WTC11 (cell line): ENCODE data around the gene A1BG. TPM values are rescaled to one million over a fixed set of nuclear protein-coding genes. Genes with fewer than 3 reads are reported as not detected.
A peak's percentile ranks its signal among the peaks of the same experiment; 100 is the strongest.

Experiments used
- ATAC-seq: fragments of 200-7000 bp; cut with Tn5 transposase; 2 replicates; pipeline ENCODE4 v1.10.0; 2021; ENCODE audit warnings: mild to moderate bottlenecking, moderate library complexity
- CTCF ChIA-PET: fragments of 300-600 bp; sonication (Branson Sonifier 250); formaldehyde crosslinking; loops from one replicate; lab custom pipeline; 2021; ENCODE audit warnings: antibody characterized with exemption; lab: Charles Lee
- POLR2A ChIA-PET: fragments of 350-600 bp; sonication (Branson Sonifier 250); formaldehyde crosslinking; loops from one replicate; lab custom pipeline; 2021; ENCODE audit warnings: antibody characterized with exemption; lab: Charles Lee
- DNase-seq: peaks from one replicate; pipeline ENCODE4 v3.0.0; 2021; ENCODE audit warnings: low spot score
- H3K27ac Mint-ChIP-seq: 2 replicates; pipeline ENCODE4 v1.8.0; 2021; ENCODE audit warnings: mixed read lengths
- H3K27me3 Mint-ChIP-seq: 2 replicates; pipeline ENCODE4 v1.8.0; 2021; ENCODE audit warnings: low read depth, mild to moderate bottlenecking, moderate library complexity, mixed read lengths
- H3K36me3 Mint-ChIP-seq: 2 replicates; pipeline ENCODE4 v1.8.0; 2021; ENCODE audit warnings: mixed read lengths
- H3K4me1 Mint-ChIP-seq: 2 replicates; pipeline ENCODE4 v1.8.0; 2022; ENCODE audit warnings: mixed read lengths
- H3K4me3 Mint-ChIP-seq: 2 replicates; pipeline ENCODE4 v1.8.0; 2021; ENCODE audit warnings: mild to moderate bottlenecking, moderate library complexity, mixed read lengths
- H3K9me3 Mint-ChIP-seq: 2 replicates; pipeline ENCODE4 v1.8.0; 2021; ENCODE audit warnings: mixed read lengths
- ATF1 ChIP-seq: sonication (generic); formaldehyde crosslinking; IDR thresholded peaks from 2 replicates; pipeline ENCODE4 v1.8.1; 2023; ENCODE audit warnings: mild to moderate bottlenecking, moderate library complexity, missing genetic modification reagents
- CREB1 ChIP-seq: sonication (generic); formaldehyde crosslinking; IDR thresholded peaks from 2 replicates; pipeline ENCODE4 v1.8.0; 2023; ENCODE audit warnings: mild to moderate bottlenecking, missing genetic modification reagents
- CTCF ChIP-seq: fragments of 200-600 bp; IDR thresholded peaks from 2 replicates; pipeline ENCODE4 v1.8.0; 2022; ENCODE audit warnings: antibody characterized with exemption
- ELF4 ChIP-seq: sonication (generic); formaldehyde crosslinking; IDR thresholded peaks from 2 replicates; pipeline ENCODE4 v1.8.1; 2022; ENCODE audit warnings: low read depth, mild to moderate bottlenecking, moderate library complexity, missing genetic modification reagents
- ERG ChIP-seq: fragments of 250-450 bp; sonication (Bioruptor Pico); IDR thresholded peaks from 2 replicates; pipeline ENCODE4 v1.8.0; 2021; ENCODE audit warnings: mild to moderate bottlenecking
- IRF1 ChIP-seq: sonication (generic); formaldehyde crosslinking; IDR thresholded peaks from 2 replicates; pipeline ENCODE4 v1.8.0; 2023; ENCODE audit warnings: missing genetic modification reagents
- JAZF1 ChIP-seq: fragments of 250-450 bp; sonication (Bioruptor Pico); IDR thresholded peaks from 2 replicates; pipeline ENCODE4 v1.9.0; 2021; ENCODE audit warnings: moderate library complexity, mild to moderate bottlenecking, inconsistent platforms
- MXD4 ChIP-seq: fragments of 250-450 bp; sonication (Bioruptor Pico); IDR thresholded peaks from 2 replicates; pipeline ENCODE4 v1.8.0; 2021; ENCODE audit warnings: mild to moderate bottlenecking, moderate library complexity, borderline replicate concordance
- MYBL2 ChIP-seq: sonication (generic); formaldehyde crosslinking; IDR thresholded peaks from 2 replicates; pipeline ENCODE4 v1.8.1; 2023; ENCODE audit warnings: mild to moderate bottlenecking, moderate library complexity, missing genetic modification reagents
- NFYB ChIP-seq: sonication (generic); formaldehyde crosslinking; conservative IDR thresholded peaks from 2 replicates; pipeline ENCODE4 v1.8.0; 2022; ENCODE audit warnings: low read depth, missing genetic modification reagents
- NR3C1 ChIP-seq: sonication (generic); formaldehyde crosslinking; conservative IDR thresholded peaks from 2 replicates; pipeline ENCODE4 v1.8.1; 2023; ENCODE audit warnings: low read depth, mild to moderate bottlenecking, missing genetic modification reagents
- SOX15 ChIP-seq: fragments of 250-450 bp; sonication (Bioruptor Pico); IDR thresholded peaks from 2 replicates; pipeline ENCODE4 v1.9.0; 2021; ENCODE audit warnings: mild to moderate bottlenecking
- TEAD1 ChIP-seq: sonication (generic); formaldehyde crosslinking; IDR thresholded peaks from 2 replicates; pipeline ENCODE4 v1.8.0; 2022; ENCODE audit warnings: mild to moderate bottlenecking, missing genetic modification reagents
- ZBTB43 ChIP-seq: sonication (generic); formaldehyde crosslinking; IDR thresholded peaks from 2 replicates; pipeline ENCODE4 v1.8.1; 2023; ENCODE audit warnings: mild to moderate bottlenecking, missing genetic modification reagents
- ZNF138 ChIP-seq: sonication (generic); formaldehyde crosslinking; conservative IDR thresholded peaks from 2 replicates; pipeline ENCODE4 v1.8.1; 2022; ENCODE audit warnings: mild to moderate bottlenecking, moderate library complexity, missing genetic modification reagents
- ZNF263 ChIP-seq: sonication (generic); formaldehyde crosslinking; IDR thresholded peaks from 2 replicates; pipeline ENCODE4 v1.8.1; 2022; ENCODE audit warnings: low read depth, mild to moderate bottlenecking, moderate library complexity, missing genetic modification reagents
- ZNF281 ChIP-seq: sonication (generic); formaldehyde crosslinking; IDR thresholded peaks from 2 replicates; pipeline ENCODE4 v1.8.0; 2023; ENCODE audit warnings: mild to moderate bottlenecking, missing genetic modification reagents
- total RNA-seq: library from RNA; stranded (reverse); gene quantifications from 3 replicates; pipeline ENCODE4 v1.2.3, GENCODE V29; 2021

The A1BG gene
- total RNA-seq, 1 experiment from 2014 or later = 24.3 TPM

DNA sequence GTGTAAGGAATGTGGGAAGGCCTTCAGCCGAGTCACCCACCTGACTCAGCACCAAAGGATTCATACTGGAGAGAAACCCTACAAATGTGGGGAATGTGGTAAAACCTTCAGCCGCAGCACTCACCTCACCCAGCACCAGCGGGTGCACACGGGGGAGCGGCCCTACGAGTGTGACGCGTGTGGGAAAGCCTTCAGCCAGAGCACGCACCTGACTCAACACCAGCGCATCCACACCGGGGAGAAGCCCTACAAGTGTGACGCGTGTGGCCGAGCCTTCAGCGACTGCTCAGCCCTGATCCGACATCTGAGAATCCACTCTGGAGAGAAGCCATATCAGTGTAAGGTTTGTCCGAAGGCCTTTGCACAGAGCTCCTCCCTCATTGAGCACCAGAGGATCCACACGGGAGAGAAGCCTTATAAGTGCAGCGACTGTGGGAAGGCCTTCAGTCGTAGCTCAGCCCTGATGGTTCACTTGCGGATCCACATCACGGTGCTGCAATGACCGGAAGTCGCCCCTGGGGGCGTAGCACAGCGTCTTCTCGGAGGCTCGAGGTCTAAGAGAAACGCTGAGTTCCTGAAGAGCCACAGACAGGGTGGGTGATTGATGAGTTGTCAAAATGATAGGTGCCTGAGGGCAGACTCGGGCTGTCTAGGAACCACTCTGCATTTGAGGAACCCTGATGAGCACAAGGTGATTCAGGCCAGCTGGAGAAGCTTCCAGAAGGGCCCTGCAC lies 14.3 kb downstream of the A1BG start:
- POLR2A ChIA-PET = interaction anchor here (0.6 kb wide), 1 partner anchor 53 kb away, joined by 3 read pairs; no protein-coding TSS in a partner anchor
- peaks cover 24% of the 10 kb centered on the region for H3K36me3 Mint-ChIP-seq
- ATAC-seq = peak; percentile 91
- H3K27me3 Mint-ChIP-seq = peaks cover 3% of the 10 kb centered on the region; the same call in 1 of the 2 replicates
- H3K27ac Mint-ChIP-seq = no peak overlapping the region
- CTCF ChIA-PET = interaction anchor here (0.6 to 2.2 kb wide), 21 partner anchors 8 to 175 kb away, joined by 3 to 19 read pairs (median 4); partner anchors contain the start of genes A1BG, RNF225, ZNF324 and ZNF497
- H3K4me3 Mint-ChIP-seq = no peak overlapping the region
- no peaks in the 10 kb centered on the region for H3K4me1 Mint-ChIP-seq
- DNase-seq = peak; percentile 73
- peaks cover 3% of the 10 kb centered on the region for H3K9me3 Mint-ChIP-seq
- TF ChIP-seq CTCF (peak; percentile 35), ZNF263 (CRISPR knock-in tag) (no peak)

DNA sequence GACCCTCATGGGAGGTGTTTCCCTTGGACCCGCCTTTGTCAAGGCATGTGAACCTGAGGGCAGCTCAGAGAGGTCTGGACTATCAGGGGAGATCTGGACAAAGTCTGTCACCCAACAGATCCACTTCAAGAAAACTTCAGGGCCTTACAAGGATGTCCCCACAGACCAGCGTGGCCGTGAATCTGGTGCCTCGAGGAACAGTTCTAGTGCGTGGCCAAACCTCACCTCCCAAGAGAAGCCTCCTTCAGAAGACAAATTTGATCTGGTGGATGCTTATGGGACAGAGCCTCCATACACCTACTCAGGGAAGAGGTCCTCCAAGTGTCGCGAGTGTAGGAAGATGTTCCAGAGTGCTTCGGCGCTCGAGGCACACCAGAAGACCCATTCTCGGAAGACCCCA lies 15.0 kb downstream of the A1BG start:
- Mint-ChIP-seq H3K9me3 (peaks cover 3% of the 10 kb centered on the region; the same call in 1 of the 2 replicates), H3K27me3 (peaks cover 3% of the 10 kb centered on the region; the same call in 1 of the 2 replicates)
- ATAC-seq (no peak), DNase-seq (no peak)
- POLR2A ChIA-PET = no interaction called here
- TF ChIP-seq ZNF281 (CRISPR knock-in tag) = no peak
- TF ChIP-seq MYBL2 = no peak
- TF ChIP-seq MXD4 = no peak
- TF ChIP-seq NR3C1 (CRISPR knock-in tag) = no peak
- no peak for TF ChIP-seq CREB1 (CRISPR knock-in tag)
- no peak for TF ChIP-seq JAZF1 (CRISPR knock-in tag)
- TF ChIP-seq TEAD1 = no peak
- no peak for TF ChIP-seq ELF4 (CRISPR knock-in tag)
- no peak for TF ChIP-seq ZBTB43 (CRISPR knock-in tag)
- TF ChIP-seq ATF1 = no peak
- no peak for TF ChIP-seq ZNF138 (CRISPR knock-in tag)
- no peak for TF ChIP-seq IRF1 (CRISPR knock-in tag)
- TF ChIP-seq ERG = no peak
- no peak for TF ChIP-seq SOX15
- no peak for TF ChIP-seq NFYB (CRISPR knock-in tag)
- TF ChIP-seq, all 79 proteins: peak for 0
- CTCF ChIA-PET = interaction anchor here (0.7 to 1.6 kb wide), 5 partner anchors 19 to 37 kb away, joined by 4 to 6 read pairs (median 5); partner anchors contain the start of gene ZNF497
- Mint-ChIP-seq H3K36me3 (peaks cover 24% of the 10 kb centered on the region), H3K27ac (no peak overlapping the region), H3K4me3 (no peak overlapping the region), H3K4me1 (no peaks in the 10 kb centered on the region)
